Calu3 (cell line): ENCODE results near the gene ITPR1. TPM values are rescaled to one million over a fixed set of nuclear protein-coding genes. Genes with fewer than 3 reads are reported as not detected.

ENCODE experiments used
- BruUV-seq: library from RNA; stranded (reverse); fragments of 400-500 nt; replicated peaks from 2 replicates; lab custom pipeline; 2021; lab: Mats Ljungman, UMichigan
- CTCF ChIA-PET: fragments of 300-600 bp; sonication (Branson Sonifier 250); formaldehyde crosslinking; loops from one replicate; lab custom pipeline; 2022; ENCODE audit warnings: antibody characterized with exemption; lab: Charles Lee
- DNase-seq: peaks from one replicate; pipeline ENCODE4 v3.0.0; 2022
- H3K27ac Mint-ChIP-seq: one replicate; pipeline ENCODE4 v1.8.0; 2022; ENCODE audit warnings: mixed read lengths; ENCODE audit not compliant: unreplicated experiment
- H3K27me3 Mint-ChIP-seq: one replicate; pipeline ENCODE4 v1.8.0; 2022; ENCODE audit warnings: mixed read lengths; ENCODE audit not compliant: unreplicated experiment
- H3K36me3 Mint-ChIP-seq: one replicate; pipeline ENCODE4 v1.8.0; 2022; ENCODE audit warnings: mild to moderate bottlenecking, moderate library complexity, mixed read lengths; ENCODE audit not compliant: insufficient read depth, unreplicated experiment
- H3K4me1 Mint-ChIP-seq: one replicate; pipeline ENCODE4 v1.8.0; 2022; ENCODE audit warnings: mild to moderate bottlenecking, low read depth, mixed read lengths; ENCODE audit not compliant: unreplicated experiment
- H3K4me3 Mint-ChIP-seq: one replicate; pipeline ENCODE4 v1.8.0; 2022; ENCODE audit warnings: mild to moderate bottlenecking, low read depth, moderate library complexity, mixed read lengths; ENCODE audit not compliant: unreplicated experiment
- H3K9me3 Mint-ChIP-seq: one replicate; pipeline ENCODE4 v1.8.0; 2022; ENCODE audit warnings: low read depth, mixed read lengths; ENCODE audit not compliant: unreplicated experiment
- CTCF ChIP-seq: fragments of 200-600 bp; IDR thresholded peaks from one replicate; pipeline ENCODE4 v1.8.0; 2022; ENCODE audit warnings: antibody characterized with exemption; ENCODE audit not compliant: unreplicated experiment
- intact Hi-C: fragments of 100-400 bp; cut with micrococcal nuclease; formaldehyde crosslinking; loops from one replicate; pipeline ENCODE4 v1.10.0; 2022; ENCODE audit not compliant: unreplicated experiment
- total RNA-seq: library from RNA; stranded (reverse); gene quantifications from 2 replicates; pipeline ENCODE4 v1.2.3, GENCODE V29; 2022

Gene ITPR1
- total RNA-seq, 1 experiment from 2014 or later, result 4.2 TPM

GRCh38 chr3:4829031-4829394, 335.9 kb downstream of the ITPR1 start:
- BruUV-seq, result no TSS peak

GRCh38 chr3:4830586-4830914, 337.4 kb downstream of the ITPR1 start:
- Mint-ChIP-seq H3K4me1 (peaks cover 51% of the 10 kb centered on the region), H3K27me3 (no peaks in the 10 kb centered on the region), H3K4me3 (peak overlapping the region; percentile 24), H3K9me3 (no peaks in the 10 kb centered on the region), H3K27ac (peak overlapping the region; percentile 77), H3K36me3 (peaks cover 13% of the 10 kb centered on the region)
- no peak for DNase-seq
- BruUV-seq, result TSS peak; percentile 86
- CTCF ChIA-PET, result no interaction called here
- TF ChIP-seq CTCF, result no peak
- intact Hi-C loops, result no loop called here

More at GRCh38 chr3:4829031-4829394, 335.9 kb downstream of the ITPR1 start:
- no peak for TF ChIP-seq CTCF
- Mint-ChIP-seq H3K4me3 (no peak overlapping the region), H3K36me3 (peaks cover 13% of the 10 kb centered on the region), H3K27me3 (no peaks in the 10 kb centered on the region), H3K27ac (peak overlapping the region; percentile 42), H3K9me3 (no peaks in the 10 kb centered on the region), H3K4me1 (peaks cover 67% of the 10 kb centered on the region)
- DNase-seq, result no peak
- intact Hi-C loops, result loop anchor here (5.0 kb wide), 2 partner anchors 77 to 107 kb away; no protein-coding TSS in a partner anchor
- CTCF ChIA-PET, result no interaction called here

- CTCF ChIA-PET, result no interaction called here
- intact Hi-C loops, result no loop called here
- no peaks in the 10 kb centered on the region for H3K9me3 Mint-ChIP-seq
- no TSS peak for BruUV-seq
- TF ChIP-seq CTCF, result no peak
- no peak overlapping the region for H3K4me3 Mint-ChIP-seq
- DNase-seq, result no peak
- peak overlapping the region; percentile 77 for H3K27ac Mint-ChIP-seq
- peaks cover 7% of the 10 kb centered on the region for H3K36me3 Mint-ChIP-seq
- no peaks in the 10 kb centered on the region for H3K27me3 Mint-ChIP-seq
- peaks cover 41% of the 10 kb centered on the region for H3K4me1 Mint-ChIP-seq
These were observed 338.4 kb downstream of the ITPR1 start for GRCh38 chr3:4831580-4831950.

- Mint-ChIP-seq H3K9me3 (no peaks in the 10 kb centered on the region), H3K27me3 (no peaks in the 10 kb centered on the region), H3K27ac (no peak overlapping the region), H3K4me3 (no peak overlapping the region), H3K4me1 (peaks cover 22% of the 10 kb centered on the region), H3K36me3 (peaks cover 7% of the 10 kb centered on the region)
- no peak for TF ChIP-seq CTCF
- CTCF ChIA-PET, result no interaction called here
- no peak for DNase-seq
- BruUV-seq, result no TSS peak
- intact Hi-C loops, result no loop called here
These were observed 340.3 kb downstream of the ITPR1 start for GRCh38 chr3:4833471-4833870.
